ENCODE data around the gene TMEM141.

DNA sequence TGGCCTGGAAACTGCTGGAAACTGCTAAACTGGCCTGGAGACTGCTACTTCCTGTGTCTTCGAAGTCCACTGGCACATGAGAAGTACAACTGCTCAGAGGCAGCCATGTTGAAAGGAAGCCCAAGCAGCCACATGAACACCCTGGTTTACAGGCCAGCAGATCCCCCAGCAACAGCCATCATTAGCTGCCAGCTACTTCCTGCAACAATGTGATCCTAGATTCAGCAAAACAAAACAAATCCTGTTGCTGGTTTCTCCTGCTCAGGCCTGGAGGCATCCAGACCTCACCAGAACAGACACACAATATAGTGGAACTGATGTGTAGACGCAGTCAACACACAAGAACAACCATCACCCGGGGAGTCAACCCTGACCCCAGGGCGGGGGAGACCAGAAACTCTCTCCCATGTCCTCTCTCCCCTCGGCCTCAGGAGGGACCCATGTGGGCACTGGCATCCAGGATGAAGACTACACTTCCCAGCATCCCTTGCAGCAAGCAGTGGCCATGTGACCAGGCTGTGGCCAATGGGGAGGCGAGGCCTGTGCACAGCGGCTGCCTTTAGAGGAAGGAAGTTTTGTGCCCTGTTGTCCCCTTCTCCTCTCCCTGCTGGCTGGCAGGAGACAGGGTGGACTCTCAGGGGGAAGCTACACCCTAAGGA is 17.6 kb upstream of the TMEM141 start:
- TF ChIP-seq RAD21 (conservative IDR thresholded peaks at IDR 0.05) = no peak
- TF ChIP-seq CTCF (IDR thresholded peaks at IDR 0.05; ENCODE audit: poor library complexity, severe bottlenecking) = no peak
- no peak for TF ChIP-seq POLR2AphosphoS5 (IDR thresholded peaks at IDR 0.05)
